GM19099 (cell line): ENCODE measurements around the gene MYH7B.

Source experiments
- POLR2A ChIP-seq: IDR thresholded peaks from 3 replicates; pipeline ENCODE4 v1.6.1; 2011; ENCODE audit warnings: low read depth; ENCODE audit not compliant: insufficient read length; ENCODE audit errors: extremely low read depth

Gene MYH7B

DNA sequence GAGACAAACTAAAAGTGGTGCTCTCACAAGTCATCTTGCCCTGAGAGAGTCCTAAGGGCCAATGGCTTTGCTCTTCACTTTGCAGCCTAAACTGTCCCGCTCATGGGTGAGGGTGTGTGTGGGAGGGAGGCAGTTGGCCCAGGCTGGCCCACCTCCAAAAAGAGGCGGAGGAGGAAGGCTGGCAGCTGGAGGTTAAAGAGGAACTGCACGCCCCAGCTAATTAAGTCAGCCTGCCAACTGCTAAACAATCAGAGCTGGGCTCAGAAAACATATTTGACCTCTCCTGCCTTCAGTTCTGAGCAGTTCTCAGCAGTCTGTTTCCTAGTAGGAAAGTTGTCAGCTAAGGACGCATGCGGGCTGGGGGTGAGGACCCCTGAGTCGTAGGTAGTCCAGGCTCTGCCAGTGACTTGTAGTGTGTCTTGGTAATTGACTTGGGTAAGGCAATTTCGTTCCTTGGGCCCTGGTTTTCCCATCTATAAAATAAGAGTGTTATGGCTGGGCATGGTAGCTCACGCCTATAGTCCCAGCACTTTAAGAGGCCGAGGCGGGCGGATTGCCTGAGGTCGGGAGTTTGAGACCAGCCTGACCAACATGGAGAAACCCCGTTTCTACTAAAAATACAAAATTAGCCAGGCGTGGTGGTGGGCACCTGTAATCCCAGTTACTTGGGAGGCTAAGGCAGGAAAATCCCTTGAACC lies 17.1 kb upstream of the MYH7B start:
- no peak for TF ChIP-seq POLR2A

DNA sequence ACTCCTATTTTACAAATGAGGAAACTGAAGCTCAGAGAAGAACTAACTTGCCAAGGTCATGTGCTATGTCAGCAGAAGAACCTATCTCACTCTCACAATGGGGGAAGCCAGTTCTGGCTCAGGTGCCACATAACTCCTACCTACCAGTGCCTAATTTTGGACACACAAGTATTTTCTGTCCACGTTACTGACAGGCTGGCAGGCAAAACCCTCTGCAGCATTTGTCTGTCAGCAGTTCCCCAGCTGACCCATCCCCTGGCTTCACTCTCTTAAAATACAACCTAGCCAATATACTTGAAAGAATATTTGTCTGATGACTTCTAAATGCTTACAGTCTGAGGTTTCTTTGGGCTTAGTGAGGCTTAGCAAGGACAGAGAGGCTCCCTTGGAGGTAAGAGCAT lies 15.6 kb upstream of the MYH7B start:
- no peak for TF ChIP-seq POLR2A

GRCh38 chr20:34941226-34941625 lies 14.4 kb upstream of the MYH7B start:
- TF ChIP-seq POLR2A = no peak

GRCh38 chr20:34942301-34942700 lies 13.4 kb upstream of the MYH7B start:
- no peak for TF ChIP-seq POLR2A

- TF ChIP-seq POLR2A = no peak
Measured at GRCh38 chr20:34943808-34944567, 11.7 kb upstream of the MYH7B start.

GRCh38 chr20:34945315-34946077 lies 10.2 kb upstream of the MYH7B start:
- TF ChIP-seq POLR2A = no peak

- TF ChIP-seq POLR2A = no peak
Measured at GRCh38 chr20:34946661-34947060, 9.0 kb upstream of the MYH7B start.

- TF ChIP-seq POLR2A = no peak
Measured at GRCh38 chr20:34947336-34947735, 8.3 kb upstream of the MYH7B start.

DNA sequence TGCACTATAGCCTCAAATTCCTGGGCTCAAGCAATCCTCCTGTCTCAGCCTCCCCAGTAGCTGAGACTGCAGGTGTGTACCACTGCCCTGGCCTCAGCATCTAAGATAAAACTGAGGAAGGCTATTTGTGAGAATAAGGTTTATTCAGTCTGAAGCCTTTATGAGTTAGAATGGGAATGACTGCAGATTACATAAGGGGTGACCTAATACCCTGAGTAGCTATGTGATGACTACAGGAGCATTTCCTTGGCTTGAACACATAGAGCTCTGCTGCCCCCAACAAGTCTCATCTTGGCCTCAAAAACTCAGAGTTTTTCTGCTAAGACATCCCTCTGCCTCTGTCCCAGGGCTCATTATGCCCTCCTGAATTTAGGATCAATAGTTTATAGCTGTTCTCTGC lies 7.6 kb upstream of the MYH7B start:
- no peak for TF ChIP-seq POLR2A

- TF ChIP-seq POLR2A = no peak
Measured at GRCh38 chr20:34949120-34949519, 6.5 kb upstream of the MYH7B start.

- TF ChIP-seq POLR2A = no peak
Measured at GRCh38 chr20:34951252-34951651, 4.4 kb upstream of the MYH7B start.

DNA sequence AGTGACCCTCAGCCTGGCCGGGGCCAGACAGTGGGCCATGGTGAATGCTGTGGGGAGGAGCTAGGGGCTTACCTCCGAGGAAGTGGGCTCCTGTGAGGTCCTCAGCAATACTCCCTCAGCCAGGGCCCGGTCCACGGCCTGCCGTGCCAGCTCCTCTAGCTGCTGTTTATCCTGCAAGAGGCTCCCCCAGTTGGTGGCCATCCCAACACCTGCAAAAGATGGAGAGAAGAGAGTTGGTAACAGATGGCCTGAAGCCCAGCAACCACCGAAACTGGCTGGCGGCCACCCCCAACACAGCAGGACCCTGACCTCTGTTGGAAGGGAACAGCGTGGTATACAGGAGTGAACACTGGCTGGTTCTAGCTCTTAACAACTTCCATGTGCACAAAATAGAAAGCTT lies 4.0 kb upstream of the MYH7B start:
- no peak for TF ChIP-seq POLR2A

DNA sequence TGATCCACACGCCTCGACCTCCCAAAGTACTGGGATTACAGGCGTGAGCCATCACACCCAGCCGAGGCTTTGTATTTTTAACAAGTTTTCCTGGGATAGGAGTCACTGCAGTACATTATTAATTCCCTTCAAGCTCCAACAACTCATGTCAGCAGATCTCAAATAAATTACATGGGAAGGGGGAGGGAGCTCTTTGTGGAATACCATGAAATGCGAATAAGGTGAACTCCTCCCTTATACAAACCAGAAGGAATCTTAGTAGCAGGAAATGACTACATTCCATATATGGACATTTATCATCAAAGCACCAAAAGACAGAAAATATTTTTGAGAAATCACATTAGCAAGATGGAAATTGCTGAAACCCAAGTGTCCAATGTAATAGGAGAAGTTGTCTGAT lies 3.0 kb upstream of the MYH7B start:
- TF ChIP-seq POLR2A = no peak

DNA sequence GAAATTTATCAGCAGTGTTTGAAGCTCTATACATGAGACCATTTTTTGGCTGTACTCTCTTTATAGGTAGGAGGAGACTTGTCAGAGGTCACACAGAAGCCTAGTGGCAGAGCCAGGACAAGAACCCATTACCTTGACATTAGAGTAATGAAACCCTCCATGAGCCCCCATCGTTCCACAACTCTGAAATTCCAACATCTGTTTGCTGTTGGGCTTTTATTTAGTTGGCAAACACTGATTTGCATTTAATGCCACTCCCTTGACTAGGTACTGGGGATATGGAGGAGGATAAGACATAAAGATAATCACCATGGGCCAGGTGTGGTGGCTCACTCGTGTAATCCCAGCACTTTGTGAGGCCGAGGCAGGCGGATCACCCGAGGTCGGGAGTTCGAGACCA lies 1.7 kb upstream of the MYH7B start:
- TF ChIP-seq POLR2A = no peak

DNA sequence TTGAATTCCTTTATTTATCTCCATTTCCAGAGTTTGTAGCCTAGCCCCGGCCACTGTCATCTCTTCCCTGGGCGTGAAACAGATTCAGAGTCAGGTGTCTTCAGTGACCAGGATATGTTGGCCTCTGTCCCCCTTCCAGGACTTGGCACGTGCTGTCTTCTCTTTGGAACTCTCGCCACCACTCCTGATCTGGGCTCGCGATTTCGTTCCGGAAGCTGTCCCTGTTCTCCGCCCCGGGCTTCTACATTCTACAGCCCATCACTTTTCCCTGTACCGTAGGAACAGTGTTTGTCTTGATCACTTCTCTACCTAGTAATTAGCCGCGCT lies 801 bp upstream of the MYH7B start:
- TF ChIP-seq POLR2A = no peak

DNA sequence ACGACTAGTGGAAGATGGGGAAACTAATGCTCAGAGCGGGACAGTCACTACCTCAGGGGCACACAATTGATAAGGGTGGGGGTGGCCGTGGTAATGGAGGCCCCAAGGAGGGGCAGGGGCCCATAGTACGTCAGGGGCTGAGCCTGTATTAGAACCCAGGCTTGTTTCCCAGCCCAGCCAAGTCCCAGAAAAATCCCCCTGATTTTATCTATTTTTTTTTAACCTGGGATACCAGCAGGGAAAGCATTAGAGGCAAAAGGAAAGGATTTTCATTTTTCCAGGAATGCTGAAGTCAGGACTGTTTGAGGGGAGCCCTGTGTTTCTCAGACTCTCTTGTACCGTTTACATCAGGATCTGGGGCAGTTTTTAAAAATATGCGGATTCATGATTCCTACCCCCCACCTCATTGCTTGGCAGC lies 382 bp downstream of the MYH7B start:
- no peak for TF ChIP-seq POLR2A
